Activated CD8-positive, alpha-beta T cell treated with anti-CD3 and anti-CD28 coated beads, Interleukin-2, amount 10 ng/mL, durations not matched to agents 7 days and 5 days (primary cell): ENCODE measurements around the gene NSMF. TPM values are rescaled to one million over a fixed set of nuclear protein-coding genes. Genes with fewer than 3 reads are reported as not detected.
"Not testable (repeated sequence)": the region's sequence is repeated elsewhere in the genome, so short reads cannot be mapped to it uniquely, and the experiment has no call there.

Experiments used
- ATAC-seq: fragments of 150-1000 bp; cut with Tn5 transposase; one replicate; pipeline ENCODE4 v1.10.0; 2021; ENCODE audit warnings: moderate library complexity
- CTCF ChIA-PET: fragments of 350-600 bp; sonication (Branson Sonifier 250); formaldehyde crosslinking; loops from one replicate; lab custom pipeline; 2021; ENCODE audit warnings: antibody characterized with exemption; lab: Charles Lee
- POLR2A ChIA-PET: fragments of 350-600 bp; sonication (Branson Sonifier 250); formaldehyde crosslinking; loops from one replicate; lab custom pipeline; 2021; ENCODE audit warnings: antibody characterized with exemption; lab: Charles Lee
- DNase-seq: peaks from one replicate; pipeline ENCODE4 v3.0.0-alpha.2; 2020
- H3K27ac Mint-ChIP-seq: one replicate; pipeline ENCODE4 v1.8.0; 2021; ENCODE audit warnings: mild to moderate bottlenecking, mixed read lengths
- H3K27me3 Mint-ChIP-seq: one replicate; pipeline ENCODE4 v1.8.0; 2021; ENCODE audit warnings: low read depth, mixed read lengths
- H3K36me3 Mint-ChIP-seq: one replicate; pipeline ENCODE4 v1.8.0; 2021; ENCODE audit warnings: low read depth, mixed read lengths
- H3K4me1 Mint-ChIP-seq: one replicate; pipeline ENCODE4 v1.8.0; 2021; ENCODE audit warnings: low read depth, mixed read lengths
- H3K4me3 Mint-ChIP-seq: one replicate; pipeline ENCODE4 v1.8.0; 2021; ENCODE audit warnings: mild to moderate bottlenecking, mixed read lengths
- H3K9me3 Mint-ChIP-seq: one replicate; pipeline ENCODE4 v1.8.0; 2022; ENCODE audit warnings: mixed read lengths; ENCODE audit not compliant: insufficient read depth
- total RNA-seq, 2 experiments: library from RNA; stranded (reverse); gene quantifications; one replicate each; pipeline ENCODE4 v1.2.3, GENCODE V29; 2021

Gene NSMF
- total RNA-seq, 2 experiments from 2014 or later, result 55.0 to 59.0 TPM

DNA sequence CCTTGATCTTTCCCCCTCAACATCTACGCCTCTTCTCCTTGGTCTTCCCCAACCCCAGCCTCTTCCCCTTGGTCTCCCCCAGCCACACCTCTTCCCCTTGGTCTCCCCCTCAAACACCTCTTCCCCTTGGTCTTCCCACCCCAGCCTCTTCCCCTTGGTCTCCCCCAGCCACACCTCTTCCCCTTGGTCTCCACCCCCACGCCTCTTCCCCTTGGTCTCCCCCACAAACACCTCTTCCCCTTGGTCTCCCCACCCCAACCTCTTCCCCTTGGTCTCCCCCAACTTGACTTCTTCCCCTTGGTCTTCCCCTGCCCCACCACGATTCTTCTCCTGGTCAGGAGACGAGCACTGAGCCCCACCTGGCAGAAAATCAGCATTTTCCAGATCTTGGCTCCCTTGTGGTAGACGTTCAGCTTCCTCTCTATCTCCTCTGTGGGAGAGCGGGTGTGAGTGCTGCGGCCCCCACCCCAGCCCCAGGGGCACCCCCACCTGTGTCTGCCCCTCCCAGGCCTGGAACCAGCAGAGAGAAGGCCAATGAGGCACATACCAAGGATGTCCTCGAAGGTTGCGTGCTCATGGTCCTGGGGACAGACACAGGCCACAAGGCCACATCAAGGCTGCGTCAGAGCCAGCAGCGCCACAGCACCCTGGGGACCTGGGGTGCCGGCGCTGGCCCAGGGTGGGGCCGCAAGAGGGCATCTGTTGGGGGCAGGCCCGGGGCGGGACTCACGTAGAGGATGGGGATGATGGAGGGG lies 7.0 kb downstream of the NSMF start:
- peak overlapping the region; percentile 79 for H3K27ac Mint-ChIP-seq
- H3K4me3 Mint-ChIP-seq, result no peak overlapping the region
- CTCF ChIA-PET, result interaction anchor here (1.3 kb wide), 1 partner anchor 29 kb away, joined by 4 read pairs; the partner anchor contains the start of genes EXD3 and NOXA1
- POLR2A ChIA-PET, result no interaction called here
- no peak for ATAC-seq
- H3K4me1 Mint-ChIP-seq, result peaks cover 33% of the 10 kb centered on the region
- H3K27me3 Mint-ChIP-seq, result no peaks in the 10 kb centered on the region
- H3K36me3 Mint-ChIP-seq, result peaks cover 49% of the 10 kb centered on the region
- peak; percentile 40 for DNase-seq
- no peaks in the 10 kb centered on the region for H3K9me3 Mint-ChIP-seq

DNA sequence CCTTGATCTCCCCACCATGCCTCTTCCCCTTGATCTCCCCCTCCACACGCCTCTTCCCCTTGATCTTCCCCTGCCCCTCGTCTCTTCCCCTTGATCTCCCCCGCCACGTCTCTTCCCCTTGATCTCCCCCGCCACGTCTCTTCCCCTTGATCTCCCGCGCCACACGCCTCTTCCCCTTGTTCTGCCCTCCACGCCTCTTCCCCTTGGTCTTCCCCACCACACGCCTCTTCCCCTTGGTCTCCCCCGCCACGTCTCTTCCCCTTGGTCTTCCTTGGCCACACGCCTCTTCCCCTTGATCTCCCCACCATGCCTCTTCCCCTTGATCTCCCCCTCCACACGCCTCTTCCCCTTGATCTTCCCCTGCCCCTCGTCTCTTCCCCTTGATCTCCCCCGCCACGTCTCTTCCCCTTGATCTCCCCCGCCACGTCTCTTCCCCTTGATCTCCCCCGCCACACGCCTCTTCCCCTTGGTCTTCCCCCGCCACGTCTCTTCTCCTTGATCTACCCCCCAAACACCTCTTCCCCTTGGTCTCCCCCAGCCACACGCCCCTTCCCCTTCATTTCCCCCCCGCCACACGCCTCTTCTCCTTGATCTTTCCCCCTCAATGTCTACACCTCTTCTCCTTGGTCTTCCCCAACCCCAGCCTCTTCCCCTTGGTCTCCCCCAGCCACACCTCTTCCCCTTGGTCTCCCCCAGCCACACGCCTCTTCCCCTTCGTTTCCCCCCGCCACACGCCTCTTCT lies 7.7 kb downstream of the NSMF start:
- DNase-seq, ATAC-seq, H3K9me3 Mint-ChIP-seq, POLR2A ChIA-PET, H3K27me3 Mint-ChIP-seq, H3K4me3 Mint-ChIP-seq, CTCF ChIA-PET: not testable (repeated sequence)
- Mint-ChIP-seq H3K4me1 (peaks cover 32% of the 10 kb centered on the region), H3K27ac (peak overlapping the region; percentile 79), H3K36me3 (peaks cover 45% of the 10 kb centered on the region)

- peak overlapping the region; percentile 55 for H3K27ac Mint-ChIP-seq
- H3K27me3 Mint-ChIP-seq, POLR2A ChIA-PET, CTCF ChIA-PET, H3K4me3 Mint-ChIP-seq, H3K9me3 Mint-ChIP-seq, ATAC-seq: not testable (repeated sequence)
- peak; percentile 56 for DNase-seq
- H3K4me1 Mint-ChIP-seq, result peaks cover 32% of the 10 kb centered on the region
- H3K36me3 Mint-ChIP-seq, result peaks cover 43% of the 10 kb centered on the region
Observed at GRCh38 chr9:137450539-137451222, 8.5 kb downstream of the NSMF start.

DNA sequence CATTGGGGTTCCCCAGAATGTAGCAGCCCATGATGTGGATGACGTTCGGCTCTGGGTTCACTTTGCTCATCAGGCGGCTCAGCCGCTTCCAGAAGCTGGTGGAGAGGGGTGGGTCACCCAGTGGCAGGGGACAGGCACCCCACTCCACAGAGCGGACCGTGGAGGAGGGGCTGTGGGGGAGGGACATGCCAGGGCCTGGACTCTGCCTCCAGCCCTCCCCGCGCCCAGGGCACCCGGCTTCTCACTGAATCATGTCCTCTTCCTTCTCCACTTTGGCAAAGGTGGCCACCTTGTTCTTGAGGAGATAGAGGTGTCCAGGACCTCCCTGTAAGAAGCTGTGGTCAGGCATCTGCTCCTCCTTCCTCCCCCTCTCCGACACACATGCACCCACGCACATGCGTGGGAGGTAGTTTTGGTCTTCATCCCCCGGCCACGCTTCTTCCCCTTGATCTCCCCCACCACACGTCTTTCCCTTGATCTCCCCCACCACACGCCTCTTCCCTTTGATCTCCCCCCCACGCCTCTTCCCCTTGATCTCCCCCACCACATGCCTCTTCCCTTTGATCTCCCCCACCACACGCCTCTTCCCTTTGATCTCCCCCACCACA lies 9.1 kb downstream of the NSMF start:
- peaks cover 4% of the 10 kb centered on the region for H3K27me3 Mint-ChIP-seq
- ChIA-PET CTCF (no interaction called here), POLR2A (interaction anchor here (0.8 kb wide), 1 partner anchor 12 kb away, joined by 3 read pairs; no protein-coding TSS in a partner anchor)
- H3K36me3 Mint-ChIP-seq, result peaks cover 39% of the 10 kb centered on the region
- peak overlapping the region; percentile 80 for H3K27ac Mint-ChIP-seq
- H3K4me3 Mint-ChIP-seq, result no peak overlapping the region
- no peaks in the 10 kb centered on the region for H3K9me3 Mint-ChIP-seq
- H3K4me1 Mint-ChIP-seq, result peaks cover 38% of the 10 kb centered on the region
- DNase-seq (peak; percentile 58), ATAC-seq (no peak)

DNA sequence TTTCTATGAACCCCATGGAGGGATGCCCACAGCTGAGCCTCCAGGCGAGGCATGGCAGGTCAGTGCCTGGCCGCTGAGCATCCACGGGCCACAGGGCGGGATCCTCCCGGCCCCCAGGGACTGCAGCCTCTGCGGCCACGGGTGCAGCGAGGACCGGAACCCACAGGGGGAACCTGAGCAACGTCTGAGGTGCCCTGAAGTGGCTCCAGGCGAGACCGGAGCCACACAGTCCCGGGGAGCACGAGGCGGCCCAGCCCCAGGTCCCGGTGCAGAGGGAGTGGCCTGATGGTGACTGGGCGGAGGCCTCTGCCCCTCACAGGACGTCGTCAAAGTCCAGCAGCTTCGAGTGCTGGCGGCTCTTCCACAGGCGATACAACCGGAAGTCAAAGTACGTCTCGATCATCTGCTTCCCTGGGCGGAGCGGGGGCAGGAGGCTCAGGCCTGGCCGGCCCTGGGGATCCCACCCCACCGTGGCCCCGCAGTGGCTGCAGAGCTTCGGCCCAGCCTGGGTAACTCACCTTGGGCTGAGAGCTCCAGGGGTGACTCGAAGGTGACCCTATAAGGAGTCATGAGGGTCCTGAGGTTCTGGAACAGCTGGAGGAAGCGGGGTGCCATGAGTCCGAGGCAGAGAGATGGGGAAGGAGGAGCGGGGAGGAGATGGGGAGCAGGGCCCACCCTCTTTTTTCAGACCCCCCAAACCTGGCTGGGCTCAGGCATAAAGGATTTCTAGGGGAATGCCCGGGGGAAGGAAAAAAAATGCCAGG lies 9.9 kb downstream of the NSMF start:
- ChIA-PET CTCF (no interaction called here), POLR2A (interaction anchor here (0.8 kb wide), 1 partner anchor 12 kb away, joined by 3 read pairs; no protein-coding TSS in a partner anchor)
- H3K27ac Mint-ChIP-seq, result peak overlapping the region; percentile 57

GRCh38 chr9:137448602-137448962 lies 10.6 kb downstream of the NSMF start:
- Mint-ChIP-seq H3K27me3 (peaks cover 4% of the 10 kb centered on the region), H3K36me3 (peaks cover 28% of the 10 kb centered on the region), H3K9me3 (no peaks in the 10 kb centered on the region), H3K27ac (peak overlapping the region; percentile 52), H3K4me3 (no peak overlapping the region), H3K4me1 (peaks cover 34% of the 10 kb centered on the region)
- no peak for DNase-seq
- ChIA-PET CTCF (no interaction called here), POLR2A (no interaction called here)
- ATAC-seq, result no peak

More for the DNA sequence above, 9.9 kb downstream of the NSMF start:
- Mint-ChIP-seq H3K36me3 (peaks cover 31% of the 10 kb centered on the region), H3K4me3 (no peak overlapping the region), H3K4me1 (peaks cover 37% of the 10 kb centered on the region), H3K27me3 (peaks cover 4% of the 10 kb centered on the region), H3K9me3 (no peaks in the 10 kb centered on the region)
- no peak for ATAC-seq
- DNase-seq, result no peak

DNA sequence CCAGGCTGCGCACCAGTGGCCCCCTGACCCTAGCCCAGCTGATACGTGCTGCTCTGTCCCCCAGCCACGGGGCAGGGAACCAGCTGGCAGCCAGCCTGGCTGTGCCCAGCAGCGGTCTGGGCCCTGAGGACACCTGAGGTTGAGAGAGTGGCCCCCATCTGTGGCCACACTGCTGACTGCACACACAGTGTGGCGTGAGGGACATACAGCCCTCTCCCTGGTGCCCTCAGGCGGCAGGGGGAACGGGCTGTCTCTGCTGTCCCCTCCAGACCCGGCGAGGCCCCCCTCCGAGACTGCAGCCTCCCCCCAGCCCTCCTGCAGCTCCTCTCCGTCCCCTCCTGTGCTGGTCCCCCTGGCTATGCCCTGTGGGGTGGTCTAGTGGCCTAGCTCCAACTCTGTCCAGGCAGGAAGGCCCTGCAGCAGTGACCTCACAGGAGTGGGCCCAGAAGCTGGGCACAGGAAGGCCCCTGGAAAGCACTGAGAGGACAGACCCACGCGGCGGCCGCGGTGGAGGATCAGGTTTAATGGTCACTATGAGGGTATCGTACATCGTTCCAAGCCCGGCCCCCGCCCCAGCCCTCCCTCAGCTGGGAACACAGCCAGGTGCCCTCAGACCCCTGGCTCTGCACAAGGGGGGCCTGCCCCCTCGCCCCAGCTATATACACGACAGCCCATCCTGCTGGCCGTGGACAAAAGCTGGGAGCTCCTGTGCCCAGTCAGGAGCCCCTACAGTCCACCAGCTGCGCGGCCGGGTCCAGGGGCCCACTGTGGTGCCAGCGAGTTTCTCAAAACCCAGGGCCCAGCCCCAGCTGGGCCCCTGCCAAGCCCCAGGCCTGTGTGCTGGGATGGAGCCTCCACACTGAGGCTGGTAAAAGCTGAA lies 11.2 kb downstream of the NSMF start:
- Mint-ChIP-seq H3K27ac (no peak overlapping the region), H3K27me3 (peaks cover 7% of the 10 kb centered on the region), H3K9me3 (no peaks in the 10 kb centered on the region), H3K4me1 (peaks cover 33% of the 10 kb centered on the region), H3K36me3 (peaks cover 26% of the 10 kb centered on the region), H3K4me3 (no peak overlapping the region)
- CTCF ChIA-PET, result interaction anchor here (1.4 kb wide), 1 partner anchor 25 kb away, joined by 3 read pairs; the partner anchor contains the start of gene EXD3
- POLR2A ChIA-PET, result interaction anchor here (0.7 kb wide), 1 partner anchor 145 kb away, joined by 3 read pairs; the partner anchor contains the start of gene NRARP
- no peak for DNase-seq
- ATAC-seq, result no peak

- Mint-ChIP-seq H3K36me3 (peaks cover 20% of the 10 kb centered on the region), H3K9me3 (no peaks in the 10 kb centered on the region), H3K27ac (no peak overlapping the region), H3K4me1 (peaks cover 27% of the 10 kb centered on the region), H3K4me3 (no peak overlapping the region), H3K27me3 (peaks cover 13% of the 10 kb centered on the region)
- ChIA-PET CTCF (interaction anchor here (0.9 to 3.2 kb wide), 4 partner anchors 15 to 105 kb away, joined by 3 to 14 read pairs (median 4); partner anchors contain the start of genes EXD3, MRPL41 and NOXA1), POLR2A (no interaction called here)
- DNase-seq (no peak), ATAC-seq (no peak)
Observed at GRCh38 chr9:137446851-137447471, 12.2 kb downstream of the NSMF start.

DNA sequence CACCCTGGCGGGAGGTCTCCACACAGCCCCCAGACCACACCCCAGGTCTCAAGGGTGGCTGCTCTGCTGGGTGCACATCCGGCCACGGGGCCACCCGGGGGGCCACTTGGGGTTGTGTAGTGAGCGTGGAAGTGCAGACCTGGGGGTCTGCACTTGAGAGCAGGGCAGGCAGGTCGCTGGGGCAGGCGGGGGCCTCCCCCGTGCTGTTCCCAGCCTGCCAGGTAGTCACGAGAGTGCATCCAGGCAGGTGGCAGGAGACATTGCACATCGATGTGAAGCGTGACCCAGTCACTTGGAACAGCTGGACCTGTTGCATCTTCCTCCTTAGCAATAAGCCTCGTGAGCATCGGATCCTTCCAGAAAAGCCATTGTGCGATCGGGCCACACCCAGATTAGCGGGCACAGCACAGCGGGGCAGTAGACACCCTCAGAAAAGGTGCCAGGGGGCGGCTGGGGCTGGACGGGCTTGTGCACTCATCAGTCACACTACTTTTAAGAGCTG lies 13.2 kb downstream of the NSMF start:
- ChIA-PET CTCF (interaction anchor here (0.6 to 3.2 kb wide), 6 partner anchors 16 to 106 kb away, joined by 3 to 14 read pairs (median 4); partner anchors contain the start of genes EXD3, MRPL41 and NOXA1), POLR2A (no interaction called here)
- H3K27me3 Mint-ChIP-seq, result peaks cover 15% of the 10 kb centered on the region
- no peak overlapping the region for H3K4me3 Mint-ChIP-seq
- H3K27ac Mint-ChIP-seq, result no peak overlapping the region
- no peak for DNase-seq
- peaks cover 25% of the 10 kb centered on the region for H3K4me1 Mint-ChIP-seq
- ATAC-seq, result no peak
- H3K36me3 Mint-ChIP-seq, result peaks cover 20% of the 10 kb centered on the region
- H3K9me3 Mint-ChIP-seq, result no peaks in the 10 kb centered on the region
